CMK (cell line): ENCODE results near the gene AKAP11.

Source experiments
- DNase-seq: peaks from one replicate; pipeline ENCODE4 v3.0.0-alpha.2; 2010; ENCODE audit warnings: low read depth

The AKAP11 gene

DNA sequence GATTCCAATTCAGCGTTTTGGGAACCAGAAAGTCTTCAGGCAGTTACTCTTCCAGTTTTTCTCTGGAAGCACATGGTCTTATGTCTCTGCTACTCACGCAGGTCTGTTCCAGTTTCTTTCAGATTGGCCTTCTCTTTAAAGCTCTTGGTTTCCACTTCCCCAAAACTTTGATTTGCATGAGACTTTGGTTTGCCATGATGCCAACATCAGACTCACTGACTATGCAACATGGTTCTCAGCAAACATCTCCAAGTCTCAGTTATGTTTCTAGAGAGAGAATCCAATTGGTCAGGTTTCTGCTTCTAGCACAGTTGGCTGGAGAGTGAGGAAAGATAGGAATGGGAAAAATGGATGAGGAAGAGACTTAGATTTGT is 3.1 kb downstream of the AKAP11 start:
- DNase-seq, result no peak

DNA sequence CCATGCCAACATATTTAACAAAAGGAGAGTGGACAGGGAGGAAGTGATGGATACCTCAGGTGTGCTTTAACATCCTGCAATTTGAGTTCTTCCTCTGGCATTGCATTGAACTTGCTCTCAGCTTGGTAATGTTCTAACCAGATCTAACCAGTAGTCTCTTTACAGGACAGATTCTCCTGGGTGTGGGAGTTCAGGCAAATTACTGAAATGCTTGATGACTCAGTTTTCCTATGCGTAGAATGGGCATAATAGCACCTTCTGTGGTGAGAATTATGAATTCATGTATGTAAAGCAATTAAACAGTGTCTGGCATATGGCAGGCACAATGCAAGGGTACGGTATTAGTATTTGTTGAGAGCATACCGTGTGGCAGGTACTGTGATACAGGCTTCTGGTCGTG is 3.6 kb downstream of the AKAP11 start:
- DNase-seq, result no peak

DNA sequence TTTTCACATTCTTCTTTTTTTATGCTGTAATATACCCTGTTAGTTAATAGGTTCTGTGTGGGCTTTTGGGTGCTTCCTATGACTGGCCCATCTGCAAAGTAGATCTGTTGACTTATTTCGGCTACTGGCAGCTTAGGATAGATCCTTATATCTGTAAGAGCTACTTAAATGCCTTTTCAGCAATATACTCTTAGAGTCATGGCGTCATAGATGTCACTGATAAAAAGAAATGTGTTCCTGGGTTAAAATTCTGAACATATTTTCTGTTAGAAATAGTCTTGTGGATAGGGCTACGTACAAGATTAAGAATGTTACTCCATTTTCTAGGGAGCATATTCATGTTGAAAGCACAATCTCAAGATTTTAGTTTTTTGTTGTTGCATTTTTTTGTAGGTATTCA is 4.7 kb downstream of the AKAP11 start:
- DNase-seq, result no peak

- DNase-seq, result no peak
Measured at GRCh38 chr13:42277618-42278276, 5.8 kb downstream of the AKAP11 start.

DNA sequence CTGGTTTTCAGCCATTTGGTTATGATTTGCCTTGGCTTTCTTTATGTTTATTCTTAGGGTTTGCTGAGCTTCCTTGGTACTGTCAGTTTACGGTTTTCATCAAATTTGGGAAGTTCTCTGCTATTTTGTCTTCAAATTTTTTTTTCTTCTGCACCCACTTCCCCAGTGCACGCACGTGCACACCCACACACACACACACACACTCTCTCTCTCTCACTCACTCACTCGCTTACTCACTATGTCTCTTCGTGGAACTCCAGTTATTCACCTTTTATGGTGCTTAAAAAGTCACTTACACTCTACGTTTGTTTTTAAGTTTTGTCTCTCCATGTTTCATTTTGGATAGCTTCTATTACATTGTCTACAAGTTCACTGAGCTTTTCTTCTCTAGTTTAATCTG is 7.1 kb downstream of the AKAP11 start:
- DNase-seq, result no peak

DNA sequence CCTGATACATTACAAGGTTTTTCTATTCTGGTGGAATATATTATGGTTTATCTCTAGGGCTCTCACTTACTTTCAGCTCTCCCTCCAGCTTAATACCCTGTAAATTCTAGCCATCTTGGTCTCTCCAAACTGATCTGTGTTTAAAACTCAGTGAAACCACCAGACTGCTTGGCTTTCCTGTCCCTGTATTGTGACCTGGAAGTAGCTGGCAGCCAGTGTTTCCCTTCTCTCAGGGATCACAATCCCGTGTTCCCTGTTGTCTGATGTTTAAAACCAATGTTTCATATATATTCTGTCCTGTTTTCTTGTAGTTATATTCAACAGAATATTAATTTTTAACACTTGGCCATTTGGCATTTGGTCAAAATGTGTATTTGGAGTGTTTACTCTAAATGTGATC is 8.0 kb downstream of the AKAP11 start:
- DNase-seq, result no peak

DNA sequence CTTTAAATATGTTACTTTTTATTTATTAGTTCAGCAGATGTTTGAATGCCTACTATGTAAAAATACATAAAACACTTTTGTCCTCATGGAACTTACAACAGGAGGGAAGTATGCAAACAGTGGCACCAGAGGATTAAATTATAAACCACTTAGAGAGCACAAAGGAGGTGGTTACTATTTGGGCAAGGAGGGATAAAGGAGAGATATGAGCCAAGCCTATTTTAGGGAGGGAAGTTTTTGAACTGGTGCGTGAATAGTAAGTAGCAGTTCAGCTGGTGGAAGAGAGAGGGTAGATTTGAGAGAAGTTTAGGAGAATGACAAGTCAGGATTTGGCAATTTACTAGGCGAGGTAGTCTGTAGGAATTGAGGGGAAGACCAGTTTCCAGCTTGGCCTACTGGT is 8.6 kb downstream of the AKAP11 start:
- no peak for DNase-seq

DNA sequence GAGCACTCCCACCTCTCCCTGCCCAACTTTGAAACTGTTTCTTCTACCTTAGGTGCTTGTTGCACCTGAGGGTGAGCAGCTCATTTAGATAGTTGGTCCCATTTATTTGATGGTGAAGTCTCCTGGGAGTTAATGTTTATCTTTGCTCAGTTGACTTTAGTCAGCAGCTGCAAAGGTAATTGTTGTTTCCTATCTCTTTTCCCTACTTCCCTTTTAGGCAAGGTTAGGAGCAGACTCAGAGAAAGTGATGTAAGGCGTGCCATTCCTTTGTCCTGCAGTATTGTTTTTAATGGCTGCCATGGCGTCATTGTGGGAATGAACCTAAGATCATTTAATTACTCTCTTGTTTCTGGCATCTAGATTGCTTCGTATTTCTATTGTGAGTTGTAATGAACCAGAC is 11.6 kb downstream of the AKAP11 start:
- no peak for DNase-seq

DNA sequence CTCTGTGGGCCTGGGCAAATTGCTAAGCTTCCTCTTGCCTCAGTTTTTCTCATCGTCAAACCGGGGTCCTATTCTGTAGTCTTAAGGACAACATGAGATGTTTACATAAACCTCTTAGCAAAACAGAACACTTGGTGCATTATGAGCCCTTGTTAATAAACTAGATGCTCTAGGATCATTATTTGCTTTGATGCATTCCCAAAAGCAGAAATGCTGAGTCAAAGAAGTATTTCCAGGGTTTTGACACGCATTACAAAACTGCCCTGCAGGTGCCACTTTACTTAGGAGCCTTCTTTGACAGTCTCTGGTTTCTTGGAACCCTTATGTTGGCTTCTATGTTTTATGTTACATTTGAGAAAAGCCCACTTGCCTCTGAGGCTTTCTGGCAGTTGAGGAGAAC is 12.1 kb downstream of the AKAP11 start:
- DNase-seq, result no peak

GRCh38 chr13:42298392-42298791 is 26.4 kb downstream of the AKAP11 start:
- no peak for DNase-seq

DNA sequence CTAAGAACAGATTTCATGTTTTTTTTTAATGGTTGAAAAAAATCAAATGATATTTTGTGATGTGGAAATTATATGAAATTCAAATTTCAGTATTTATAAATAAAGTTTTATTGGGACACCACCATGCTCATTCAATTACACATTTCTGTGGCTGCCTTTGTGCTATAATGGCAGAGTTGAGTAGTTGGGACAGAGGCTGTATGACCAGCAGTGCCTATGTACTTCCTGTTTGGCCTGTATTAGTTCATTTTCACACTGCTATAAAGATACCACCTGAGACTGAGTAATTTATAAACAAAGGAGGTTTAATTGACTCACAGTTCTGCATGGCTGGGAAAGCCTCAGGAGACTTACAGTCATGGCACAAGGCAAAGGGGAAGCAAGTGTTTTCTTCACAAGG is 33.6 kb downstream of the AKAP11 start:
- DNase-seq, result no peak

DNA sequence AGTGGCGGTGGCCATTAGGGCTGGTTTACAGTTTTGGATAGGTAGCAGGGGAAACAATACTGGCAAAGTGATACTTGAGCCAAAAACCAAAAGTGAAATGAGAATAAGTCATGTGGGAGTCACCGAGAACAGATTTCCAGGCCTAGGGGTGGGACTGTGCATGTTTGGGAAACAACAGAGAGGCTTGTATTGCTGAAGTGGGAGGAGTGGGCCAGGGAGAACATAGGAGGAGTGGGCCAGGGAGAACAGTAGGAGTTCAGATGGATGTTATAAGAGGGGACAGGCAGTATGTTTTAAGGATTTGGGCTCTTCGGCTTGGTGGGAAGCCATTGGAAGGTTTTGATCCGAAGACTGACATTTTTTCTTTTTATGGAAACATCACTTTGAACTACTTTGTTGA is 35.5 kb downstream of the AKAP11 start:
- DNase-seq, result no peak

DNA sequence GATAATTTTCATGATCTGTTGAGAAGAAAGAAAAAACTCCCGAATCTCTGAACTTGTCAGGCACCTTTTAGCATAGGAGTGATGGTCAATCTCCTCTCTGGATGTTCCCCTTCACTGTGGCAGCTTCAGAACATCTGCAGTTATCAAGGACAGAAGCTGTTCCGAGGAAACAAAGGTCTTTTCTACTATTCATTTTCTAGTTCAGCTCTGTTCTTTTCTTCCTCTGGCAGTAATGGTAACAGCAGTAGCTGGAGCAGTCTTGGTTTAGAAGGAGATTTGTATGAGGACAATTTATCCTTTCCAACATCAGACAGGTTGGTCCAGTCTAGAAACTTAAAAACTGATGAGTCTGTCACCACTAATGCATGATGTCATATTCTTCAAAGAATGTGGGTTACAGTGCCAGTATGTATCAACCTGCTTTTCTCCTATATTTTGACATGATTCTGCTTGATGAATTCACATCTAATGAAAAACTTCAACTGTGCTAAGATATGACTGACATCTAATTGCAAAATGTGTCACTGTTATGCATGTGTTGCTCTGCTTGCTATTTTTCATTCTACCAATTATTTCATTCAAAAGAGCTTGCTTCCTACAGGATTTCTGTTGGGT is 41.0 kb downstream of the AKAP11 start:
- no peak for DNase-seq

GRCh38 chr13:42318570-42318969 is 46.6 kb downstream of the AKAP11 start:
- DNase-seq, result no peak

GRCh38 chr13:42320375-42320787 is 48.4 kb downstream of the AKAP11 start:
- DNase-seq, result no peak

DNA sequence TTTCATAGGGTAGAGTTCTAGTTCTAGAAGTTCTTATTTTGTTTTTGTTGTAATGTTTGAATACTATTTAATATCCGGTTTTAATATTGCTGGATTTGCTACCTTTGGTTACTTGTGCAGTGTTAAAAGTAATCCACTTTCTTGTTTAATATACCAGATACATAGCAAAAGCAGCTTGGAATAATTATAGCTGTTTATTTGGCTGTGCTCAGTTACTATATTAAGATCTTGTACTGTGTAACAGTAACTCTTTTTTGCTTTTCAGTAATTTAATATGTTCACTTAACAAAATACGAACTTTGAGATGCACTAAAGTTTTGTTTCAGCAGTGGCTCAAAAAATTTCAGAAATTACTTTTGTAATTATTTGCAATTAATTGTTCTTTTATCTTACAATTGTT is 50.9 kb downstream of the AKAP11 start:
- no peak for DNase-seq

DNA sequence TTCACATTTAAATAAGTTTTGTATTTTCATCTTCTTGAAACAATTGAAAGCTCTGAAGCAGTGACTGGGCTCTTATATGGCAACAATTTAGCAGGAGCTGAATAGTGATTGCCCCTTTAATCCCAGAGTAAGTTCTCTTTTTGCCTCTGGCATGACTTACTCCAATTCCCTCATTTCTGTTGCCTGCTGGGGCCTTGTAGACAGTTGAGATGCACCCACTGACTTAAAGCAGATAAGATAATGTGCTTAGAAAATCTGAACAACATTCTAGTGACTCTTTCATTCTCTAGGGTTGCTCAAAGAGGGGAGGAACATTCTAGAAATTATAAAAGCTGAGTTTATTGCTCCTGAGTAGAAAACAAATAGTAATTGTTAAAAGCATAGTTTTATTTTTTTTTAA is 52.8 kb downstream of the AKAP11 start:
- DNase-seq, result no peak

DNA sequence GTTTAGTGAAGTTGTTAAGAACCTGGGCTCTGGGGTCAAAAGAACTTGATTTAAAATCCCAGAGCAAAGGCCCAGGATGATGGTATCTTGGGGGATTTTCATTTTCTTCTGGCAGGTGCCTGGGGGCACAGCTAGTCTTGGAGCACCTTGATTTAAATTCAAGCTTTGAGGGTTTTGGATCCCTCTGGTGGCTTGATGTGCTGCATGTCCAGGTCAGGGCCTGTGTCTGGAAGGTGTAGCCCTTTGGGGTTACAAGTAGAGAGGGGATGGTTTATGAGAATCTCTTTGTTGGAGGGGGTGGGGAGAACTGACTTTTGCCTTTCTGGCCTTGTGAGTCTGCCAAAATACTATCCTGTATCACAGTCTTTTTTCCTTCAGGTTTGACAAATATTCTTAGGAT is 55.8 kb downstream of the AKAP11 start:
- DNase-seq, result no peak

- no peak for DNase-seq
Measured at GRCh38 chr13:42328672-42329071, 56.7 kb downstream of the AKAP11 start.

GRCh38 chr13:42329239-42329638 is 57.3 kb downstream of the AKAP11 start:
- no peak for DNase-seq

DNA sequence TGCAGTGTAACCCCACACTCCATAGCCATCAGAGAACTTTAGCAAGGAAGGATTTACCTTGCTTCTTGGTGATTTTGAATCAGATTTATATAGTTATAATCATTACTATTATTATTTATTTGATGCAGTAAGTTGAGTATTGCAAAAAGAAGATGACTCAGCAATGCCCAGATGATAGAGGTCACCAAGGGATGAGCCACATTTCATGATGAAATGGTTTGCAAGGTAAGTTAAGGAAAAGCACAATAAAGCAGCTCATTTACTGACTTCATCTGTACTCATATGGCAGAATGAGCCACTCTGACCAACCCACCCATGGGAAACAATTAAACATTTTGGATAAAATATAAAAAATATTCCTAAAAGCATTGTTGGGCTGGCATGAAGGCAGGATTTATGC is 59.1 kb downstream of the AKAP11 start:
- DNase-seq, result no peak

DNA sequence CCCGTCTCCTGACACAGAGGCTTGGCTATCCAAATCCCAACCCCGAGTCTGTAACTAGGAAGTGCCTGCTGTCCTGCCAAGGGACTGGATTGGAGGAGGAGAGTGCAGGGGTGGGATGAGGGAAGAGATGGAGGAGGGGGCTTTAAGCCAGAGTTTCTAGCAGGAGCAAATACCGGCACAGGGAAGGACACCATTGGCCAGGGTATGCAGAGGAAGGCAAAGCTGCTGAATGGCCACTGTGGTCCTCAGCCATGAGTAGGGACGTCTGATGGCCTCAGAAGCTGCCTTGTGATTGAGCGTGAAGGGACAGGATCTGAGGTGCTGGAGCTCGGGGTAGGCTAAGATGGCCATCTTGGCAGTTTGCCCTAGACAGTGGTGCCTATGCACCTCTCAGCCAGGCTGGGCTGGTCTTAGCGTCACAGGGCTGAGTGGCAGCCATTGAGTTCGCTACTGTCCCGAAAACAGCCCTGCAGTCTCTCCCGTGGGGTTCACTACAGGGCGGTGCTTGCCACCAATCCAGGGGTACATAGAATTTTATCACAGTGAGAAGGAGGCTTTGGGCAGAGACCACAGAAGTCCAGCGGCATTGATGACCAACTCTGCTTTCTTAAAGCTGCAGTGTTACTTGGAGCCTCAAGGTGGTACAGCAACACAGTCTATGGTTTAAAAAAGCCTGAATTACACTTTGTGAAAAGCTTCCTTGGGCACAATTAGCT is 61.8 kb downstream of the AKAP11 start:
- no peak for DNase-seq

DNA sequence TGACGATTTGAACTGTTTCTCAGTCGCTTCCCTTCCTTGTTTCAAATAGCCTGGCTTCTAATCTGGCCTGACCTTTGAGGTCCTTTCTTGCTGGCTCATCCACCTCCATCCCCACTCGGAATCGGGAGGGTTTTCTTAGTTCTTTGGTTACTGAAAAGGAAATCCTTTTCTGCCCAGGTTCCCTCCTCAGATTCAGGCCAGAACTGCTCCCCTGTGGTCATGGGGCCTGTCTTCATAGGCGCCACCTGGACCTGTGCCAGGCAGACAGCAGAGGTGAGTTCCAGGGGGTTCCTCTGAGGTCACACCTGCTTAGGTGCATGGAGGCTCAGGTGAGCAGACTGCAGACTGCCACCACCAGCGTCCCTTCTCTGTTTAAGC is 62.4 kb downstream of the AKAP11 start:
- DNase-seq, result no peak
